HepG2 (cell line): Measurements from ENCODE around the gene OR4N2. TPM values are rescaled to one million over a fixed set of nuclear protein-coding genes. Genes with fewer than 3 reads are reported as not detected.

Experiments used
- ATAC-seq: fragments of 200-7000 bp; cut with Tn5 transposase; 3 replicates; pipeline ENCODE4 v1.9.1; 2020; ENCODE audit warnings: mild to moderate bottlenecking, moderate library complexity
- BruUV-seq: library from RNA; stranded (reverse); fragments of 400-500 nt; replicated peaks from 2 replicates; lab custom pipeline; 2021; lab: Mats Ljungman, UMichigan
- CTCF ChIA-PET: fragments of 300-600 bp; formaldehyde crosslinking; extraction: SDS; loops from one replicate; lab custom pipeline; 2021; ENCODE audit warnings: low total read pairs, inconsistent platforms, low intra/inter-chr PET ratio; lab: Yijun Ruan, JAX
- POLR2A ChIA-PET: fragments of 350-600 bp; sonication (Branson Sonifier 250); formaldehyde crosslinking; loops from one replicate; lab custom pipeline; 2020; ENCODE audit warnings: antibody characterized with exemption, inconsistent platforms; lab: Yijun Ruan, JAX
- DNase-seq: peaks from one replicate; pipeline ENCODE4 v3.0.0-alpha.2; 2015; ENCODE audit warnings: low spot score
- FAIRE-seq: peaks from 3 replicates; lab custom pipeline; 2011; peaks lifted over from hg19 to GRCh38; lab: Jason Lieb, UNC
- H2AFZ ChIP-seq: one replicate; pipeline ENCODE4 v1.6.1; 2011; ENCODE audit warnings: low read length, inconsistent platforms
- H3K27ac ChIP-seq: fragments of 300-600 bp; 3 replicates; pipeline ENCODE4 v1.8.0; 2011; ENCODE audit warnings: mixed run types, mild to moderate bottlenecking, mixed read lengths, low read length, inconsistent platforms; ENCODE audit not compliant: insufficient read depth; ENCODE audit errors: extremely low read length
- H3K27me3 ChIP-seq, 2 experiments: fragments of 200-600 bp in 1 of 2; 2 replicates in 1 of 2; 3 replicates in 1 of 2; pipeline versions ENCODE4 v1.6.0 to v1.8.0; 2011; ENCODE audit warnings: low read length in 2 of 2, mild to moderate bottlenecking in 2 of 2, moderate library complexity in 2 of 2, inconsistent platforms in 1 of 2; ENCODE audit not compliant: insufficient read depth in 2 of 2, control insufficient read depth in 1 of 2
- H3K36me3 ChIP-seq, 2 experiments: fragments of 200-600 bp in 1 of 2; replicated peaks in 1 of 2; 2 replicates in 1 of 2; 3 replicates in 1 of 2; pipeline versions ENCODE4 v1.5.1 to v1.8.0; 2011; ENCODE audit warnings: low read length in 2 of 2, inconsistent platforms in 1 of 2; ENCODE audit not compliant: insufficient read depth in 2 of 2, control insufficient read depth in 1 of 2
- H3K4me1 ChIP-seq: 2 replicates; pipeline ENCODE4 v1.5.1; 2012; ENCODE audit warnings: low read length, inconsistent platforms; ENCODE audit not compliant: insufficient read depth
- H3K4me2 ChIP-seq: 2 replicates; pipeline ENCODE4 v1.6.0; 2011; ENCODE audit warnings: low read depth, low read length, inconsistent platforms
- H3K4me3 ChIP-seq, 3 experiments: fragments of 200-600 bp in 1 of 3; sonication (generic), shearing (Covaris generic) in 1 of 3; replicated peaks in 1 of 3; 2 replicates each; pipeline ENCODE4 v1.5.1; 2011 to 2016; ENCODE audit warnings: low read length in 3 of 3, inconsistent platforms in 2 of 3, low read depth in 2 of 3, mild to moderate bottlenecking in 2 of 3, control low read depth in 1 of 3, mixed read lengths in 1 of 3; ENCODE audit not compliant: insufficient read depth in 1 of 3
- H3K79me2 ChIP-seq: one replicate; pipeline ENCODE4 v1.6.1; 2011; ENCODE audit warnings: low read length, inconsistent platforms; ENCODE audit not compliant: insufficient read depth
- H3K9ac ChIP-seq: 2 replicates; pipeline ENCODE4 v1.6.0; 2011; ENCODE audit warnings: mild to moderate bottlenecking, low read depth, low read length, inconsistent platforms; ENCODE audit not compliant: insufficient read depth
- H3K9me3 ChIP-seq: 2 replicates; pipeline ENCODE4 v1.5.1; 2012; ENCODE audit warnings: mild to moderate bottlenecking, low read length
- H4K20me1 ChIP-seq: 2 replicates; pipeline ENCODE4 v1.6.0; 2011; ENCODE audit warnings: inconsistent platforms, mild to moderate bottlenecking, low read length, moderate library complexity; ENCODE audit not compliant: insufficient read depth
- AFF4 ChIP-seq: sonication (generic); formaldehyde crosslinking; IDR thresholded peaks from 2 replicates; pipeline ENCODE4 v1.4.0; 2020; ENCODE audit warnings: missing genetic modification reagents
- ARNT2 ChIP-seq: sonication (generic); formaldehyde crosslinking; IDR thresholded peaks from 2 replicates; pipeline ENCODE4 v1.8.0; 2022; ENCODE audit warnings: mild to moderate bottlenecking, low read depth, missing genetic modification reagents, moderate library complexity
- CREB3 ChIP-seq: sonication (generic); formaldehyde crosslinking; IDR thresholded peaks from 2 replicates; pipeline ENCODE4 v1.5.0; 2020; ENCODE audit warnings: missing genetic modification reagents
- ESRRA ChIP-seq: sonication (generic); formaldehyde crosslinking; IDR thresholded peaks from 2 replicates; pipeline ENCODE4 v1.5.1; 2020; ENCODE audit warnings: mild to moderate bottlenecking, low read depth, missing genetic modification reagents
- GLMP ChIP-seq: sonication (generic); formaldehyde crosslinking; IDR thresholded peaks from 2 replicates; pipeline ENCODE4 v1.9.0; 2021; ENCODE audit warnings: missing genetic modification reagents, mild to moderate bottlenecking, borderline replicate concordance
- HNRNPK ChIP-seq: fragments of 200-400 bp; formaldehyde crosslinking; IDR thresholded peaks from 2 replicates; pipeline ENCODE4 v1.6.1; 2018; ENCODE audit warnings: low read length, low read depth, moderate library complexity, mild to moderate bottlenecking; ENCODE audit not compliant: poor library complexity, severe bottlenecking
- NCOR1 ChIP-seq: fragments of 200-600 bp; sonication (generic); IDR thresholded peaks from 2 replicates; pipeline ENCODE4 v1.7.0; 2017; ENCODE audit warnings: antibody characterized with exemption, low read length, borderline replicate concordance
- RORA ChIP-seq: sonication (generic); formaldehyde crosslinking; IDR thresholded peaks from 2 replicates; pipeline ENCODE4 v1.5.0; 2020; ENCODE audit warnings: mild to moderate bottlenecking, missing genetic modification reagents, moderate library complexity
- ZNF34 ChIP-seq: sonication (generic); formaldehyde crosslinking; IDR thresholded peaks from 2 replicates; pipeline ENCODE4 v1.4.0; 2020; ENCODE audit warnings: mild to moderate bottlenecking, missing genetic modification reagents, borderline replicate concordance
- ZNF619 ChIP-seq: sonication (generic); formaldehyde crosslinking; IDR thresholded peaks from 2 replicates; pipeline ENCODE4 v1.4.0; 2020; ENCODE audit warnings: mild to moderate bottlenecking, missing genetic modification reagents
- ZXDC ChIP-seq: sonication (generic); formaldehyde crosslinking; IDR thresholded peaks from 2 replicates; pipeline ENCODE4 v1.5.0; 2020; ENCODE audit warnings: mild to moderate bottlenecking, missing genetic modification reagents
- WGBS: methylation state at CpG from one replicate; pipeline ENCODE4 v1.1.6; 2017; ENCODE audit warnings: low lambda C conversion rate; 5-methylcytosine and 5-hydroxymethylcytosine counted together
- in situ Hi-C: cut with HindIII; loops from 2 replicates; pipeline ENCODE4 v1.10.0; 2017; ENCODE audit warnings: low pct_unique_long_range_greater_than_20kb; ENCODE audit not compliant: extremely low pct_ligation_motif_present
- intact Hi-C: fragments of 100-400 bp; cut with micrococcal nuclease; formaldehyde crosslinking; loops from one replicate; pipeline ENCODE4 v1.10.0; 2022; ENCODE audit not compliant: unreplicated experiment
- polyA plus RNA-seq, 8 experiments: library from polyadenylated mRNA; depleted of rRNA in 3 of 8; stranded (reverse) in 7 of 8; unstranded in 1 of 8; fragments of >200 nt; fragmentation: Illumina TruSeq in 4 of 8; extraction: Trizol in 4 of 8; gene quantifications; 2 replicates each; pipeline versions ENCODE4 v1.2.1 to v1.2.3, GENCODE V29; 2011 to 2016; ENCODE audit warnings: low read depth in 4 of 8, missing spikeins in 1 of 8, mixed read lengths in 1 of 8; ENCODE audit not compliant: insufficient read depth in 1 of 8
- total RNA-seq, 5 experiments: library from RNA; depleted of rRNA; stranded (reverse); fragments of >200 nt; fragmentation: Illumina TruSeq; extraction: Trizol; gene quantifications; 2 replicates each; pipeline ENCODE4 v1.2.3, GENCODE V29; 2016; ENCODE audit warnings: low read depth in 1 of 5

The OR4N2 gene
- total and polyA plus RNA-seq, 2 of the 13 experiments (the other 11 are each of a cell fraction or from before 2014, with no cell fraction given): not detected

- TF ChIP-seq ESRRA (no peak), ZNF619 (CRISPR knock-in tag) (no peak)
Observed at GRCh38 chr14:19799880-19800279, 3.7 kb upstream of the OR4N2 start (continued).

GRCh38 chr14:19800282-19801117 is 3.1 kb upstream of the OR4N2 start:
- Histone ChIP-seq H3K4me3 (no peak overlapping the region), H3K9me3 (no peaks in the 10 kb centered on the region), H3K79me2 (no peaks in the 10 kb centered on the region), H3K4me2 (no peak overlapping the region), H3K4me1 (no peaks in the 10 kb centered on the region), H3K36me3 (no peaks in the 10 kb centered on the region), H3K27me3 (no peaks in the 10 kb centered on the region; a peak in 1 of 5 replicates), H3K27ac (no peak overlapping the region), H3K9ac (no peak overlapping the region), H2AFZ (no peak overlapping the region), H4K20me1 (no peaks in the 10 kb centered on the region)
- ChIA-PET CTCF (no interaction called here), POLR2A (no interaction called here)
- DNase-seq: no peak
- 28% methylated on average over 11 of the region's 17 CpGs for WGBS
- in situ Hi-C loops: no loop called here
- peak; percentile 61 for ATAC-seq
- BruUV-seq: no TSS peak
- FAIRE-seq: no peak
- intact Hi-C loops: no loop called here
- TF ChIP-seq CREB3 (CRISPR knock-in tag) (no peak), ZXDC (CRISPR knock-in tag) (no peak), NCOR1 (no peak), GLMP (CRISPR knock-in tag) (no peak), ARNT2 (CRISPR knock-in tag) (no peak), AFF4 (CRISPR knock-in tag) (no peak), ZNF34 (no peak), RORA (CRISPR knock-in tag) (no peak), HNRNPK (no peak)
